Midbrain (tissue), 1 donor: Measurements from ENCODE around the gene TJP3.

Source experiments
- DNase-seq: peaks from one replicate; lab custom pipeline; 2025; lab: John Stamatoyannopoulos, UW

The TJP3 gene

DNA sequence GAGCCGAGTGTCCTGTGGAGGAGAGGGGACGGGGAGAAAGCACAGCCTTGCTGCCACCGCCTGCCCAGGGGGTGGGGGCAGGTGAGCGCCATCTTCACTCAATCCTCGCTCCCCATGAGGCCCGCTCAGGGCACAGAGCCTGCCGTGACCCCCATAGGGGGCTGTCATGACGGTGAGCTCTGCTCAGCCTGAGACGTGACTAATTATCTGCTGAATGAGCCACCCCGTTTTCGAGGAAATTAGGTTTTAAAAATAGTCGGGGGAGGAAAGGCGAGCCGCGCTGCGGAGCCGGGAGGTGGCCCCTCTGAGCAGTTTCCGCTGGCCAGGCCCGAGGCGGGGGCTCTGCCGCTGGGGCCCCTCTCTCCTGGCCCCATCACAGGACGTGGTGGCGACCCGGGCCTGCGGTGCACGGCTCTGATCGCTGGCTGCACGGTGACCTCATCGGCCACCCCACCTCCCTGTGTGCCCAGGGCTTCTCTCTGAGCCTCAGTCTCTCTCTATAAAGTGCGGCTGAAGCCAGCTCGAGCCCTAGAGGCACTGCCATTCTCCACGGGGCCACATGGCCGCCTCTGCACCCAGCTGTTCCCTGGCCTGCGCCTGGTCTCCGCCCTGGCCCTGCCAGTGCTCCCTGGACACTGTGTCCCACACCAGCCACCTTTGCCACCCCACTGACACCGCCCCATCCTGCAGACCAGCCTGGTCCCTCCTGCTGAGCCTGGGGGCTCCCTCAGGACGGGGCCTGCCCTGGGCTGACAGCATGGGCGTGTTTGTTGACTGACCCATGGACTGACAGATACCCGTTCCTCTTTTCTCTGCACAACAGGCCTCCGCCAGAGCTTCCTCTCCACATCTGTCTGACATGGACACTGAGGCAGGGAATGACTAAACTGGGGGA, 36.3 kb upstream of the TJP3 start:
- DNase-seq: no peak

DNA sequence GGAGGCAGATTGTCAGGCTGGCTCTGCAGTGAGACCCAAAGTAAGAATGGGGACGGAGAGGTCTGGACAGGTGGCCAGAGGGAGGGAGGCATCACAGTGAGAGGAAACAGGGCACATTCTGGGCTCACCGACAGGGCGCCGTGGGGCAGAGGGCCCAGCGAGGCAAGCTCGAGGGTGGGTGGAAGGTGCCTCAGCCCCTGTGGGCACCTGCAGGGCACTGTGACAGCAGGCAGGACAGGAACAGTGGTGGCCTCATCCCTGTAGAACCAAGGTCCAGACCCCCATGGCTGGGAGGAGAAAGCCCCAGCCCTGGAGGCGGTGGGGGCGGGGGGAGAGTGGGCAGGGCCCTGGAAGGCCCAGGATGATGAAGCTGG, 35.6 kb upstream of the TJP3 start:
- DNase-seq: no peak

- DNase-seq: no peak
These were observed 35.2 kb upstream of the TJP3 start for GRCh38 chr19:3672993-3673392.

DNA sequence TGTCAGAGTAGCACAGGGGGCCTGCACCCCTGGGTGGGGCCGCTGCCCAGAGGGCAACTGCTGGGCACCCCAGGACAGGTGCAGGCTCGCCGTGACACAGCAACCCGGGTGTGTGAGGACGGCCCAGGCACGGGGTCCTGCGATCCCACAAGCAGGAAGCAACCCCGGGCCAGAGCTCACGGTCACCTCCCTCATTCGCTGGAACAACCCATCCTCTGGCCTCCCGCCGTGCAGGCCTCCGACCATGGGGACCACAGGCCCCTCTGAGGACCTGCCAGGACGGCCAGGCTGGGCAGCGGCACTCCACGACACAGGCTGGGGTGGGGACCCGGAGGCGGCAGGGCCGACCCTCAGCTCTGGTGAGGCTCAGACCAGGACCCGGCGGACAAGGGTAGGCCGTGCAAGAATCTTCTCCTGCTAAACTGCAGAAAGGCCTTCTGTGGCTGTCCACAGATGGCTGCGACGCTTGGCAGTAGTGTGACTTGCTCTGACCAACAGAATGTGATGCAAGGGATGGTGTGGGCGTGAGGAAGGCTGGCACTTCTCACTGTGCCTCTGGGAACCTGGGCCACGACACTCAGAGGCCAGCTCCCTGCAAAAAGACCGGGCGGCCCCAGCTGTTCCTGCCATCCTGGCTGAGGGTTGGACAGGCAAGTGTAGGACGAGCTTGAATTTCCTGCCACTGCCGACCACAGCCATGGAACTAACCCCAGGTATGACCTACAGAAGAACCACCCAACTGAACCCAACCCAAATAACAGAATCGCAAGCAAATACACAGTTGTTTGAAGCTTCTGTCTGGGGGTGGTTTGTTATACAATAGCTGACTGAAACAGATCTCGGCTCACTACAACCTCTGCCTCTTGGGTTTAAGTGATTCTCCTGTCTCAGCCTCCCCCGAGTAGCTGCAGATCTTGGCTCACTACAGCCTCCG, 34.4 kb upstream of the TJP3 start:
- DNase-seq: no peak

DNA sequence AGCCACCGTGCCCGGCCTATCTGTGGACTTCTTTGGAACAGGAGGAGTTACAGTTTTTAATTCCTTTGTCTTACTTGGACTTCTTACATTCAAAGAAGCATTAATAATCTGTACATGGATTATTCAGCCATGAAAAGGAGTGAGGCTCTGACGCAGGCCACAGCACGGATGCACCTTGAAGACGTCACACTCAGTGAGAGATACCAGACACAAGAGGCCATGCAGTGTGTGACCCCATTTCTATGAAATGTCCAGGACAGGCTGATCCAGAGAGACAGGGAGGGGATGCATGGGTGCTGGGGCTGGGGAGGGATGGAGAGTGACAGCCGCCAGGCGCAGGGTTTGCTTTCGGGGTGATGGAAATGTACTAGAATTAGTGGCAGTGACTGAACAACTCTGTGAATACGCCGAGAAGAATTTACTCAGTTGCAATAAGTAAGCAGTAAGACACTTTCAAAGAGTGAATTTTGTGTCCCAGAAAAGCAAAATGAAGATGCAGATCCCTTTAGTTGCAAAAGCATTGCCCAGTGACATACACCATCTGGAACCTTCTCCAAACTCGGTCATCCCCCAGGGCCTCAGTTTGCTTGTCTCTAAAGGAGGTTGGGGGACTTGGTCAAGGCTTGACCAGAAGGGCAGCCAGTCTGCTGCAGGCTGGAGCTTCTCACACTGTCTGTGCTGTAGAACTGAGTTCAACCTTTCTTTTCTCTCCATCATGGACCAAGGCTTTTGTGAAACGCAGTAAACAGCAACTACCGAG, 33.2 kb upstream of the TJP3 start:
- DNase-seq: no peak

DNA sequence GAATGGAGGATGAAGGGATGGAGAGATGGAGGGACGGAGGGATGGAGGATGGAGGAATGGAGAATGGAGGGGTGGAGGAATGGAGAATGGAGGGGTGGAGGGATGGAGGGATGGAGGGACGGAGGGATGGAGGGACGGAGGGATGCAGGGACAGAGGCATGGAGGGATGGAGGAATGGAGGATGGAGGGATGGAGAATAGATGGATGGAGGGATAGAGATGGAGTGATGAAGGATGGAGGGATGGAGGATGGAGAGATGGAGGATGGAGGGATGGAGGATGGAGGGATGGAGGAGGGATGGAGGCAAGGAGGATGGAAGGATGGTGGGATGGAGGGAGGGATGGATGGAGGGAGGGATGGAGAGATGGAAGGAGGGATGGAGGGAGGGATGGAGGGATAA, 30.0 kb upstream of the TJP3 start:
- no peak for DNase-seq

DNA sequence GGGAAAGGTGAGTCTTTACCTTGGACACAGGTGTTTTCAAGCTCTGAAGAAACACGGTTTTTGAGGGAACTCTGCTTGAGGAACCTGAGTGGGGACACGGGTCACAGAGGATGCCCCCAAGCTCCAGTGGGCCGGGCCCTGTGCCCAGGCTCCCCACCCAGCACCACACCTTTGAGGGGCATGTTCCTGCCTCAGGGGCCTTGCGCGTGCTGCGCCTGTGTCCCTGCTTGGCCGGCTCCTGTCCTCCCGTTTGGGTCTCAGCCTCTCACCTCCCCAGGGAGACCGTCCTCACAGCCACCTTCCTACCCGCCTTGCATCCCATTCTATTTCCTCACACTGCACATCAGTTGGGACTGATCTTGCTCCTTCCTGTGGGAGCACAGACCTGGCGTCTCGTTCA, 29.0 kb upstream of the TJP3 start:
- no peak for DNase-seq

DNA sequence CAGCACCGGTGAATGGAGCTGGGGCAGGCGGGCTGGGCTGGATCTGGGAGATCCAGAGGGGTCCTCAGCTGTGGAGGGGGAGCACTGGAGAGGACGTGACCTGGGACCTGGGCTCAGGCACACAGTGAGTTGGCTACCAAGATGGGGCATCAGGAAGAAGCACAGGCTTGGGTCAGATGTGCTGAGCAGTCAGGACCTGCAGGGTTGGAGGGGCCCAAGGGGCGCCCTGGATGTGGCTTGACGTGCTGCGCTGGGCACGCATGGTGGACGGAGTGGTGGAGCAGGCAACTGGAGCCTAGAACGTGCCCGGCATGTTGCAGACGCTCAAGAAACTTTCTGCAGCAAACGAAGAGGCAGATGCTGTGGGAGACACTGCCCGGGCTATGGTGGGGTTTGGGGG, 28.6 kb upstream of the TJP3 start:
- no peak for DNase-seq

- DNase-seq: no peak
These were observed 27.2 kb upstream of the TJP3 start for GRCh38 chr19:3680939-3681338.

DNA sequence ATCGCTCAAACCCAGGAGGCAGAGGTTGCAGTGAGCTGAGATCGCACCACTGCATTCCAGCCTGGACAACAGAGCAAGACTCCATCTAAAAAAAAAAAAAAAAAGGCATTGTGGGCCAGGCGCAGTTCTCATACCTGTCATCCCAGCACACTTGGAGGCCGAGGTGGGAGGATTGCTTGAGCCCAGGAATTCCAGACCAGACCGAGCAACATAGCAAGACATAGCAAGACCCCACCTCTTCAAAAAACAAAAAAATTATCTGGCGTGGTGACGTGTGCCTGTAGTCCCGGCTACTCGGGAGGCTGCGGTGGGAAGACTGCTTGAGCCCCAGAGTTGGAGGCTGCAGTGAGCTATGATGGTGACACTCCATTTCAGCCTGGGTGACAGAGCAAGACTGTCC, 25.9 kb upstream of the TJP3 start:
- DNase-seq: no peak

- DNase-seq: no peak
These were observed 25.3 kb upstream of the TJP3 start for GRCh38 chr19:3682741-3683404.

DNA sequence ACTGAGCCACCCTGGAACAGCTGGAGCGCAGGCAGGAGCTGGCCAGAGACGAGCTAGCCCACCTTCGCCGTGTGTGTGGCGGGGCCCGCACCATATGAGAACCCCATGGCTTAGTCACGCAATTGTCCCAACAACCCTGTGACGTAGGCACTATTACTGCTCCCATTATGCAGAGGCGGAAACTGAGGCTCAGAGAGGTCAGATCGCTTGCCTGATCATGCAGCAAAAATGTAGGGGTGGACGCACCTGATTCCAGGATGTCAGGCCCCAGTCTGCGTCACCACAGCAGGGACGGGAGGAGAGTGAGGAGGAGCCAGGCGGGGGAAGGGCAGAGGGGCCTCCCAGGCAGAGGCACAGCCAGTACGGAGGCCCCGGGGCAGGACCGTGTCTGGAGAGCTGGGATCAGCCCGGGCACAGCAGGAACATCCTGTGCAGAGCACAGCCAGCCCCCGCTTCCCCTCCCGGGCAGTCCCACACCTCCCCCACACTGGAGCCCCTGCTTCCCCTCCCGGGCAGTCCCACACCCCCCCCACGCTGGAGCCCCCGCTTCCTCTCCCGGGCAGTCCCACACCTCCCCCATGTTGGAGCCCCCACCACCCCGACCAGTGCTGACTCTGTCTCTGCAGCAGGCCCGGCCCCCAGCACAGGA, 24.7 kb upstream of the TJP3 start:
- no peak for DNase-seq

- DNase-seq: no peak
These were observed 23.9 kb upstream of the TJP3 start for GRCh38 chr19:3684054-3684816.

DNA sequence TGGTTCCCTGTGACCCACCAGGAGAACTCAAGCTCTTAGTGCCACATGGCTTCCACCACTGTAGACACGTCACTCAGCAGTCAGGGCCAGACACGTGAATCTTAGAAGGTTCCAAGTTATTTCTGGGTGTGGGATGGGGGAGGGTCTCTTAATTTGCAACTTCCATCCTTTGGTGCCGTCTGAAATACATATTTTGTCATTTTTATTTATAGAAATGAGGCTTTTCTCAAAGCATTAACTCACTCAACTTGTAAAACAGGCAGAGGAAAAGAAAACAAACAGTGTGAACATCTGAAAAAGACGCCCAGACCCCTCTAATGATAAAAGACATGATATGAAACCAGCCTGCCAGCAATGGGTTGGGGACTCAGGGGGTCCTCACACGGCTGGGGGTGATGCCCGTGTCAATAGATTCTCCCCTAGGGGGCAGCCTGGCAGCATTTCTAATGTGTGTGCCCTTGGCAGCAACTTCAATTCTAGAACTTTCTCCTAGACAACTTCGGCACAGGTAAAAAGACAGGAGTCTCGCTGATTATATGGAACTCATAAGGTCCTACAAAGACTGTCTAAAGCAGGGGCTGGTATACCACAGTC, 23.3 kb upstream of the TJP3 start:
- DNase-seq: no peak

DNA sequence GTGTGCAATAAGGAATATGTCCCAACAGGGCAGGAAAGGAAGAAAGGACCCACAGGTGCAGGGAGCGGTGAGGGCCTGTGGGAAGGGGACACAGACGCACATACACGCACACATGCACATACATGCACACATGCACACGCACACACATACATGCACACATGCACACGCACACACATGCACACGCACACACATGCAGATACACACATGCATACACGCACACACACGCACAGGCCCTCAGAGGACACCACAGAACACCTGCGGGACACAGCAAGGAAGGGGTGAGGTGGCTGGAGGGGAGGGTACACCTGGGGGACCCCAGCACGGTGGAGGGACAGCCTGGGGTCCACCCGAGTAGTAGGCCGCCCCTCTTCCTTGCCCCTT, 20.8 kb upstream of the TJP3 start:
- DNase-seq: no peak

DNA sequence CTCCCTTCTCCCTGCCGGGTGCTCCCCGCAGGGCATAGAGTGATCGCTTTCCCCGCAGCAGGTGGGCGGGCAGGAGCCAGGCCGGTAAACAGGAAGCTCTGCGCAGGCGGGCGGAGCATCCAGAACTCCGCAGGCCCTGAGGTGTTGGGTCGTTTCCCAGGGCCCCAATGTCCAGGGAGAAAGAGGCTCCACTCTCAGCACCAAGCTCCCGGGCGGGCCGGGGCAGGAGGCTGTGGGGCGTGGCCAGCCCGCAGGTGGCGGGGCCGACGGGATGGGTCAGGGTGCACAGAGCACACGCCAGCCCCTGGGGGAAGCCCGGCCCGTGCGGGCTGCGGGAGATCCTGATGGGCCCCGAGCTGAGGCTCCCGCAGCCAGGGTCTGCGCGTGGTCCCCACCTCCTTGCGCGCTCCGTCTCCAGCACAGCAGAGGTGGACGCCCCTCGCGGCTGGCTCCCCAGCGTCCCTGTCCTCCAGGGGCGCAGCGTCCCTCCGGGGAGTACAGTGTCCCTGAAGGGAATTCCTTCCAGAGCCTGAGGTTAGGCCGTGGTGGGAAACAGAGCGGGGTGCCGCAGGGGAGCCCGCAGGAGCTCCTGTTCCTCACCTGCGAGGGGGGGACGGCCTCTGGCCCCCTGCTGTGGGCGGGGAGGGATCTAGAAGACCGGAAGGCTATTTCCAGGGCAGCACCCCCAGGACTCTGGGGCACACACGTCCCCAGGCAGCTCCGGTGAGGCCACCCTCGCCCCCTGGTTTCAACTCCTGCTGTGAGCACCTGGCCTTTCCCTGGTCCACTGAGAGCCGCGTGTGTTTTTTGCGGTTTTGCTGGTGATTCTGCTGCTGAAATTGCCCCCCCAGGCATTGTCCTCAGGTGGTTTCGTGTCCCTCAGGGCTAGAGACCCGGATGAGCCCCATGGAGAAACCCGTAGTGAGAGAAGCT, 20.1 kb upstream of the TJP3 start:
- DNase-seq: no peak

GRCh38 chr19:3690551-3691371, 17.4 kb upstream of the TJP3 start:
- DNase-seq: no peak

GRCh38 chr19:3691372-3691716, 16.8 kb upstream of the TJP3 start:
- DNase-seq: no peak
